Stromal cell of bone marrow (primary cell): ENCODE data around the gene ADCY4.
"Not testable (repeated sequence)": the region's sequence is repeated elsewhere in the genome, so short reads cannot be mapped to it uniquely, and the experiment has no call there.

ENCODE experiments used
- DNase-seq: peaks from one replicate; pipeline ENCODE4 v3.0.0-alpha.2; 2012; ENCODE audit warnings: low read depth

Gene ADCY4

DNA sequence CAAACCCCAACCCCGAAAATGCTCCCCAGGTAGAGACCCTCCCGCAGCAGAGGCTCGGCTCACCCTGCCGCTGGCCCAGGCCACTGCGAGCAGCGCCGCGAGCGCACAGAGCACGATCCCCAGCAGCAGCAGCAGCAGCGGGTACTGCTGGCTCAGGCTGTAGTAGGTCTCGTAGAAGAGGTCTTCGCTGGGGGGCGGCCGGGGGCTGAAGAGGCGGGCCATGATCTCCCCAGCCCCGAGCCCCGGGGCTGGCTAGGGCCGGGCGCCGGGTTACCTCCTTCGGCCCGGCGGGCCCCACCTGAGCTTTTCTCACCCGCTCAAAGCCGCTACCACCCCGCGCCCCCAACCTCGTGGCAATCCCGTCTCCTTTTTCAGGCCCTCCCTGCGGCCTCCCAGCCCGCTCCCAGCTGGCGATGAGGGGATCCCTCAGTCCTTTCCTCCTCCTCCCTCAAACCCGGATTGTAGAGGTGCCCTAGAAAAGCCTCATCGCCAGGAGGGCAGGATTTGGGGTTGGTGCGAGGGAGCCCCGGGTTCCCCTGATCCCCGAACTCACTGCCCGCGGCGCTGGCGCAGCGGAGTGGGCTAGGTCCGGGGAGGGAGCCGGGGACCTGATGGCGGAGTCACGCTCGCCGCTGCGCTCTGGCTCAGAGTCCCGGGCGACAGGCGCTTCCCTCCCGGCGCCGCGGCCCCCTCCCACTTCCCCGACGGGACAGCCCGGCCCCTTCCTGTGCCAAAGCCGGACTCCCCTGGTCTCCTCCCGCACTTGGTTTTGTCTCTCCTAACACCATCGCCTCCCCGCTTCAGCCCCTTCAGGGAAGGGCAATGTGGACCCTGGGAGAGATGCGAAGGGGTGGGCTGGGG lies at the start of gene ADCY4:
ADCY4 (minus strand) TSS at position 641 of the 861 bp plus-strand sequence; CDS start at position 222, 419 bp downstream.
- DNase-seq: no peak

DNA sequence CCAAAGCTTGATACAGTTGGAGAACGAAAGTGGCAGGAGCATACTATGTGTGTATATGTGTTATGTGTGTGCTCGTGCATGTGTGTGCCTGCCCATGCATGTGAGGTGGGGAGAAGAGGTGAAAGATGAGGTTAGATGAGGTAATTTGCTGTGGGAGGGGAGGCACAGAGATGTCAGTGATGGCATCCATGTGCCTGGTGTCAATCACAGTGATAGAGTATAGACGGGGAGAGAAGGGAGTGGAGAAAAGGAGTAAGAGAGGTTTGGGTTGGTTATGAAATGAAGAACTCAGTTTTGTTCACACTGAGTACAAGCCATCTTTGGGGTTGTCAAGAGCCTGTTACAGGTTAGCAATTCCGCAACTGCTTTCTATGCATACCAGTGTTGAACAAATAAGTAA lies 49.3 kb upstream of the ADCY4 start:
- DNase-seq: no peak

DNA sequence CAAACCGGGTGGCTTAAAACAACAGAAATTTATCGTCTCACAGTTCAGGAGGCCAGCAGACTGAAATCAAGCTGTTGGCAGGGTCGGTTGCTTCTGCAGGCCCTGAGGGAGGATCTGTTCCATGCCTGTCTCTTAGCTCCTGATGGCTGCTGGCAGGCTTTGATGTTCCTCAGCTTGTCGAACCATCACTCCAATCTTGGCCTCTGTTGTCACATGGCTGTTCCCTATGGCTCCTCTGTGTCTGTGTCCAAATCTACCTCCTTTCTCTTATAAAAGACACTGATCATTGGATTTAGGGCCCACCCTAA lies 47.1 kb upstream of the ADCY4 start:
- no peak for DNase-seq

DNA sequence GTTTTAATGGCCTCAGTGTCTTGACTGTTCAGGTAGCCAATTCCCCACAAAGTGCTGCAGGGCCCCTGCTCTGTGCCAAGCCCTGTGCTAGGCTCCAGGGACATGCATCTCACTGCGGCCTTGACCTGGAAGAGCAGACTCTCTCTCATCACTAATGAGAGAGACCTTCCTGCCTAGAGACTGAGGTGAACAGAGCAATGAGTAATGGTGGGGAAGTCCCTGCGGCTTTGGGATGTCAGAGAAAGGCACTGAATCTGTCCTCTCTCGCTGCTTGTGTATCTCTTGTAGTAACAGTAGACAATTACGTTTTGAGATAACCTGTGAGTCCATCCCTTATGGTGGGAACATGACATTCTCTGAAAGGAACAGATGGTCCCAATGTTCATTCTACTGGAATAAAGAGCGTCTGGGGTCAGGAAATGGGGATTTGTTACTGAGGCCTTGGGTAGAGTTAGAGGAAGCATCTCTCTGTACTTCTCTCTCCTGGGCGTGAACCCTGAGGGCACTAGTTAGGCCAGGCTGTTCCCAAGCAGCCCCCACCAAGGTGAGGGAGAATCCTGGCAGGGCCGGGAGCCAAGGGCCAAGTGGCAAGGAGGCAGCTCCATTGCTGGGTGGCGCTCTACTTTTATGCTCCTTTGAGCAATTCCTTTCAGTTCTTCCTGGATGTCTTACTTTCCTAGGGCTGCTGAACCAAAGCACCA lies 46.6 kb upstream of the ADCY4 start:
- no peak for DNase-seq

DNA sequence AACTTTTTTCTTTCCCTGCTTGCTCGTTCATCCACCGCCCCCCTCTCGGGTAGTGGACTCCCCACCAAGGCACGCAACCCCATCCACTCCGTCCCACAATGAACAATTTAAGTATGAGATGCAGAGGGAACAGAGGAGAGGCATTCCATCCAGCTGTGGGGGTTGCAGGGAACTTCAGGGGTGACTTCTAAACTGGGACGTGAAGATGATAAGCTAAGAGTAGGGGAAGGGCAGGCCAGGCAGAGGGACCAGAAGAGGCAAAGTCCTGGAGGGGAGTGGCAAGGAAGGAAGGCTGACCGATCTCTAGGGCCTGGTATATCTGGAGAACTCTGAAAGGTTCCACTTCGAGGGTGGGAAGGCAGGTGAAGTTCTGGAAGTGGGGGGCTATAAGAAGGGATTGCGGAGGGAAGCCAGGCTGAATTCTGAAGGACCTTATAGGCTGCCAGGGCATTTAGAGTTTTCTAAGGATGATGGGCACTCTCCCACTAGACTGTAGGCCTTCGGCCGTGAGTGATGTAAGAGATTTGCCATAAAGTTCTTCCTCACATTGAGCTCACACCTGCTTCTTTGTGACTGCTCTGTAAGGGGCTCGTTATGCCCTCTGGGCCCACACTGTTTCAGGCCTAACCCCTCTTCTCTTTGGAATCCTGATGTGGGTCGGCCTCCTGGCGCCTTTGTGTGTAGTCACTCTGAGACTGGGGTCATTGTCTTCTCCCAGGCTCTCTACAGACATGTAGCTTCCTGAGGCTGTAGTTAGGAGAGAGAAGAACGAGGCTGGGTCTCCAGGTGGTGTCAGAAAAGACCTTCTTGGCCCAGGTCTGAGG lies 45.2 kb upstream of the ADCY4 start:
- DNase-seq: no peak

DNA sequence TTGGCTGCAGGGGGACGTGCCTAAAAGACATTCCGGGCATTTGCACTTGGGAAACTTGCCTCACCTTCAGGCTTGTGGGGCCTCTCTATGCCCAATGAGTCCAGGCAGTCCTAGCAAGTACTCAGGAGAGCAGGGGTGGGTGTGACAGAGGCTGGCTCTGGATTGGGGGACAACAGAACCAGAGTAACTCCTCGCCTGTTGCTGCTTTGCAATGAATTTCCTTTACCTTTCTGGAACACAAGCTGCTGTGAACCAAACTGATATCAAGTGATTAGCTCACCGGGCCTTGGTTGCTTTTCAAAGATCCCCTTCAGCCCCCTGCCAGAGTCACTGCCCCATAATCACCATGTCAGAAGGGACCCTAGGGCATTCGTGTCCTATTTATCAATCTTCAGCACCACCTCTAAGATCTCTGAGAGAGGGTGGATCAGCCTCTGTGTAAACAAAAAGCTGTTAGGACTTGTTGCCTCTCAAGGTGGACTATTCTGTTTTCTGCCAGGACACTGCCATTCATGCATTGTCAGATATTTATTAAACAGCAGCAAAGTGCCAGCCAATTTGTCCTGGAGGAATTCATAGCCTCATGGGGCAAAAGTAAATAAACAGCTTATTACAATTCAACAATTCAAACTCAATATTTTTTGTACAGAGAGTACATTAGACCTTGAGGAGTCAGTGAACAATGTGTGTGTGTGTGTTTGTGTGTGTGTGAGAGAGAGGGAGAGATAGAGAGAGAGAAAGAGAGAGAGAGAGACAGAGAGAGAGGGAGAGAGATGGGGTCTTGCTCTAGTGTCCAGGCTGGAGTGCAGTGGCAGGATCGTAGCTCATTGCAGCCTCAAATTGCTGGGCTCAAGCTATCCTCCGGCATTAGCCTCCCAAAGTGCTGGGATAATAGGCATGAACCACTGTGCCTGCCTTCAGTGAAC lies 44.4 kb upstream of the ADCY4 start:
- DNase-seq: no peak

DNA sequence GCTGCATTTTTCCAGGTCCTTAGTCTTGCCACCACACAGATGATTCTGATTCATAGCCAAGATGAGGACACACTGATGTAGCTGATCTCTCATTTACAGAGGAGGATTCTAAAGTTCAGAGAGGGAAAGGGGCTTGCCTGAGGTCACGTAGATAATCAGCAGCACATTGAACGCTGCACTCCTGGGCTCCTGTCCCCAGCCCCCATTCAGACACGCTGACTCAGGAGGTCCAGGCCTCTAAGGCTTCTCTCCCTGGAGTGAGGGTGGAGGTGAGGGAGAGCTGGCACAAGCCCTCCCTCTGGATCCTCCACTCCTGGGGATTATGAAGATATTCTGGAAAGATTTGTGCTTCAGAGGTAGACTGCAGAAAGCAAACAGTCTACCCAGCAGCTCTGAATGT lies 43.5 kb upstream of the ADCY4 start:
- DNase-seq: no peak

DNA sequence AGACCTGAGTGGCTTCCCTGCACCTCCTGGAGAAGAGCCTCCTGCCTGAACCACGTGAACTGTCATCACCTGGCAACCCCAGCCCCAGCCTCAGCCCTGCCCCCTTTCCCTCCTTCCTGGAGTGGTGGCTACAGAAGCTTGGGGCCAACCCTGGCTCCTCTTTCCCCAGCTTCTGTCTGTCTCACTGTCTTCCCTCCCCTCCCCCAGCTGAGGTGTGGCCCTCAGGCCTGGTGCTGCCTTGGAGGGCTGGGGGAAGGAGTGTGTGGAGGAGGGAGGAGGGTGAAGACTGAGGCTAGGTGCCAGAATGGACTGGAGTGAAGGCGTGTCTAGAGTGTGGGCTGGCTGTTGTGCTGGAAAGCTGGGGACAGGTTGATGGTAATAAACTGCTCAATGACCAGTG lies 42.8 kb upstream of the ADCY4 start:
- DNase-seq: no peak

DNA sequence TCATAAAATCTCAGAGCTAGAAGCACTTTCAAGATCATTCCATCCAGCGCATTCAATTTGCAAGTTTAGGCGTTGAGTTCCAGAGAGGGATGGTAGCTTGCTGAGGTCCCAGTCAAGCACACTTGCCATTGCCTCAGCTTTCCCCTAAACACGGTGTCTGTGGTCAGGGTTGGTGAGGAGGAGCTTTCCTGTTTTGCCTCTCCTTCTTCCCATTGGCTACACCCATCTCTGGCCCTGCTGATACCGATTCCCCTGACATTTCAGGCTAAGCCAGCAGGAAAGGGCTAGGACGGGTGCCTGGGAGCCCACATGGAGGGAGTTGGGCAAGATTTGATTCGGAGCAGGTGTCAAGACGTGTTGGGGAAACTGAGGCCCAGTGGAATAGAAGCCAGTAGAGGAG lies 42.3 kb upstream of the ADCY4 start:
- DNase-seq: no peak

DNA sequence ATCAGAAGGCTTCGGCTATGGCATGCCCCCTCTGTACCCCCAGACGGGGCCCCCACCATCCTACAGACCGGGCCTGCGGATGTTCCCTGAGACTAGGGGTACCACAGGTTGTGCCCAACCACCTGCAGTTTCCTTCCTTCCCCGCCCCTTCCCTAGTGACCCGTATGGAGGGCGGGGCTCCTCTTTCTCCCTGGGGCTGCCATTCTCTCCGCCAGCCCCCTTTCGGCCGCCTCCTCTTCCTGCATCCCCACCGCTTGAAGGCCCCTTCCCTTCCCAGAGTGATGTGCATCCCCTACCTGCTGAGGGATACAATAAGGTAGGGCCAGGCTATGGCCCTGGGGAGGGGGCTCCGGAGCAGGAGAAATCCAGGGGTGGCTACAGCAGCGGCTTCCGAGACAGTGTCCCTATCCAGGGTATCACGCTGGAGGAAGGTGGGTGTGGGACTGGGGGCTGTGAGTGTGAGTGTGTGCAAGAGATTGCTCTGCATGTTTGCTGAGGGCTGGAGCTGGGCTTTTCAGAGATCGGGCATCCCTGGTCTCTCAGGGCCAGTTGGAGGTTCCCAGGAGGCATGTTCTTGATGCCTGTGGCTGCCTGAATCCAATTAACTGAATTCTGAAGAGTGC lies 41.7 kb upstream of the ADCY4 start:
- DNase-seq: no peak

DNA sequence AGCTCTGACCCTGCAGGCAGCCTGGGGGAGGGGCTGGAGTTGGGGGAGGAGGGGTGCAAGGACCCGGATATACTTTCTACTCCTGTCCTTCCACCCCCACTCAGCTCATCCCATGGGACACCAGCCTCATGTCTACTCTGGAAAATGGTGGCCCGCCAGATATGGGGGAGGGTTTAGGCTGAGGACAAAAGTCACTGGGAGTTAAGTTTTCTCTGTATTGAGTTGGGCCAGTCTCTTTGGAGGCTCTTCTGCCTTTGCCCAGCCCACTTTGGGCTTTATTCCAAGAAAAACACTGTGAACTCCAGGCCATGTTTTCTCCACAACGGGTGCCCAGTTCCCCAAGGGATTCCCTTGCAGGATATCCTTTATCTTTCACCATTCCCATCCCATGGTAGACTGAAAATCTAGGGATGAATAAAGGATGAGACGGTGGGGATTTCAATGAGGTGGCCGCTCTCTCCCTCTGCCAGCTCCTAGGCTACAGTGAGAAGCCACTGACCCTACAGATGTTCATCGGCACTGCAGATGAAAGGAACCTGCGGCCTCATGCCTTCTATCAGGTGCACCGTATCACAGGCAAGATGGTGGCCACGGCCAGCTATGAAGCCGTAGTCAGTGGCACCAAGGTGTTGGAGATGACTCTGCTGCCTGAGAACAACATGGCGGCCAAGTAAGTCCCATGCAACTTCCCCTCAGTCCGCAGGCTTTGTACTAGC lies 38.0 kb upstream of the ADCY4 start:
- no peak for DNase-seq

DNA sequence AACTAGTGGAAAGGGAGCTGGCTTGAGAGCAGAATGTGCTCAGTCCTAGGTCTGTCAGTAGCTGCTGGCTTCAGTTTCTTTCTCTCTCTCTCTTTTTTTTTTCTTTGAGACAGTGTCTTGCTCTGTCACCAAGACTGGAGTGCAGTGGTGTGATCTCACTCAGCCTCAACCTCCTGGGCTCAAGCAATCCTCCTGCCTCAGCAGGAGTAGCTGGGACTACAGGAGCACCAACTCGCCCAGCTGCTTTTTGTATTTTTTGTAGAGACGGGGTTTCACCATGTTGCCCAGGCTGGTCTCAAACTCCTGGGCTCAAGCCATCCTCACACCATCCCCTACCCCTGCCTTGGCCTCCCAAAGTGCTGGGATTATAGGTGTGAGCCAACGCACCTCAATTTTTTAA lies 36.7 kb upstream of the ADCY4 start:
- not testable (repeated sequence) for DNase-seq

DNA sequence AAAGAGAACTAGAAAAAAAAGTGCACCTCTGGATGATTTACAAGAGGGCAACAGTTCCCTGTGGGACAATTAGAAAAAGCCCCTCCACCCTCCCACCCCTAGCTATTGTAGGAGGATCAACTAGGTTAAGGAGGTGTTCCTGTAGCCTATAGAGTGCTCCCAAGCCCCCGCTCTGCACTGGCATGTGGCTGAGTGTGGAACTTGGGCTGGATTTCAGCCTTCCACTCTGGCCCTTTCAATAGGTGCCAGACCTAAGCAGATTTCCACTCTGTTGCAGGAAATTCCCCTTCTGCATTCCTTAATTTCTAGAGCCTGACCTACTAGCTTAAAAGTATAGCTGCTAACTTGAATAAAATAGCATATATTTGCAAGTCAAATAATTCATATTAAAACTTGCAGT lies 35.9 kb upstream of the ADCY4 start:
- no peak for DNase-seq

DNA sequence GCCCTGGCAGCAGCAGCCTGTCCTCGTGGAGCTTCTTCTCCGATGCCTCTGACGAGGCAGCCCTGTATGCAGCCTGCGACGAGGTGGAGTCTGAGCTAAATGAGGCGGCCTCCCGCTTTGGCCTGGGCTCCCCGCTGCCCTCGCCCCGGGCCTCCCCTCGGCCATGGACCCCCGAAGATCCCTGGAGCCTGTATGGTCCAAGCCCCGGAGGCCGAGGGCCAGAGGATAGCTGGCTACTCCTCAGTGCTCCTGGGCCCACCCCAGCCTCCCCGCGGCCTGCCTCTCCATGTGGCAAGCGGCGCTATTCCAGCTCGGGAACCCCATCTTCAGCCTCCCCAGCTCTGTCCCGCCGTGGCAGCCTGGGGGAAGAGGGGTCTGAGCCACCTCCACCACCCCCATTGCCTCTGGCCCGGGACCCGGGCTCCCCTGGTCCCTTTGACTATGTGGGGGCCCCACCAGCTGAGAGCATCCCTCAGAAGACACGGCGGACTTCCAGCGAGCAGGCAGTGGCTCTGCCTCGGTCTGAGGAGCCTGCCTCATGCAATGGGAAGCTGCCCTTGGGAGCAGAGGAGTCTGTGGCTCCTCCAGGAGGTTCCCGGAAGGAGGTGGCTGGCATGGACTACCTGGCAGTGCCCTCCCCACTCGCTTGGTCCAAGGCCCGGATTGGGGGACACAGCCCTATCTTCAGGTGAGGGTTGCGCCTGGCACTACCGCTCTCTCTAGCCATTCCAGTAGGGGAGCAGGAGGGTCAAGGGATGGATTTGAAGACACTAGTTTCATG lies 35.2 kb upstream of the ADCY4 start:
- DNase-seq: no peak

DNA sequence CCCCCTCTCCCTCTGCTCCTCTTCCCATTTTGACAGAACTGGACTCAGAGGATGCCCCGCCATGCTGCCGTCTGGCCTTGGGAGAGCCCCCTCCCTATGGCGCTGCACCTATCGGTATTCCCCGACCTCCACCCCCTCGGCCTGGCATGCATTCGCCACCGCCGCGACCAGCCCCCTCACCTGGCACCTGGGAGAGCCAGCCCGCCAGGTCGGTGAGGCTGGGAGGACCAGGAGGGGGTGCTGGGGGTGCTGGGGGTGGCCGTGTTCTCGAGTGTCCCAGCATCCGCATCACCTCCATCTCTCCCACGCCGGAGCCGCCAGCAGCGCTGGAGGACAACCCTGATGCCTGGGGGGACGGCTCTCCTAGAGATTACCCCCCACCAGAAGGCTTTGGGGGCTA lies 34.6 kb upstream of the ADCY4 start:
- DNase-seq: no peak

DNA sequence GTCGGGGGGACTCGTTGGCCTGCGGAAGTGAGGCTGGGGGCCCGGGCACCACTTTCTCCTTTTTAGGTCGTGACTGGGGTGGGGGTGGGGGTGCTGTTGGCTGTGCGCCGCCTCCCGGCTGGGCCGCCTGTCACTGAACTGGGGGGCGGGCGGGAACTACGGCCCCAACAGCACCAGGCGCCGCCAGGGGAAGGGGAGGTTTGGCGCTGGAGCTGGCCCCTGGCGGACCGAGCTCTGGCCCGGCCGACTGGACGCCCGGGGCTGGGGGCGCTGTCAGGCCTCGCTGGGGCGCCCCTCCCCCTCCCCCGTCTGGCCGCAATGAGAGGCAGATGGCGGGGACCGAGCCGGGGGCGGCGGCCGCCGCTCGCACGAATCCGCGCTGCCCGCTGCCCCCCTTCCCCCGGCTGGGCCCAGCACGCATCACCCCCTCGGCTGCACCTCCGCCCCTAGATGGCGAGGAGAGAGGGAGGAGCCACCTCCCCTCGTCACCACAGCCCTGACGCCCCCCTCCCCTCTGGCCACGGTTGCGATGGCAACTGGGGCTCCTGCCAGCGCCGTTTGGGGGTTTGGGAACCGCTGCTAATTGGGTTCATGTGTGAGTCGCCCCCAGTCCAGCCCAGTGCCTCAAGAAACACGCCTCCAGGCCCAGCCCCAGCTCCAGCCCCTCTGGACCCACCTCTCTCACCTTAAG lies 33.8 kb upstream of the ADCY4 start:
- peak; percentile 75 for DNase-seq

DNA sequence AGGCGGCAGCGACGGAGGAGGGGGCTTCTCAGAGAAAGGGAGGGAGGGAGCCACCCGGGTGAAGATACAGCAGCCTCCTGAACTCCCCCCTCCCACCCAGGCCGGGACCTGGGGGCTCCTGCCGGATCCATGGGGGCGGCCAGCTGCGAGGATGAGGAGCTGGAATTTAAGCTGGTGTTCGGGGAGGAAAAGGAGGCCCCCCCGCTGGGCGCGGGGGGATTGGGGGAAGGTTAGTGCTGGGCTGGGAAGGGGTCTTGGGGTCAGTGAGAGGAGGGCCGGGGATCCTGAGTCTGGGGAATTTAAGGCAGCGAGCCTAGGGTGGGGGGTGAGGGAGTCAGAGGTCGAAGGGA lies 33.3 kb upstream of the ADCY4 start:
- no peak for DNase-seq

DNA sequence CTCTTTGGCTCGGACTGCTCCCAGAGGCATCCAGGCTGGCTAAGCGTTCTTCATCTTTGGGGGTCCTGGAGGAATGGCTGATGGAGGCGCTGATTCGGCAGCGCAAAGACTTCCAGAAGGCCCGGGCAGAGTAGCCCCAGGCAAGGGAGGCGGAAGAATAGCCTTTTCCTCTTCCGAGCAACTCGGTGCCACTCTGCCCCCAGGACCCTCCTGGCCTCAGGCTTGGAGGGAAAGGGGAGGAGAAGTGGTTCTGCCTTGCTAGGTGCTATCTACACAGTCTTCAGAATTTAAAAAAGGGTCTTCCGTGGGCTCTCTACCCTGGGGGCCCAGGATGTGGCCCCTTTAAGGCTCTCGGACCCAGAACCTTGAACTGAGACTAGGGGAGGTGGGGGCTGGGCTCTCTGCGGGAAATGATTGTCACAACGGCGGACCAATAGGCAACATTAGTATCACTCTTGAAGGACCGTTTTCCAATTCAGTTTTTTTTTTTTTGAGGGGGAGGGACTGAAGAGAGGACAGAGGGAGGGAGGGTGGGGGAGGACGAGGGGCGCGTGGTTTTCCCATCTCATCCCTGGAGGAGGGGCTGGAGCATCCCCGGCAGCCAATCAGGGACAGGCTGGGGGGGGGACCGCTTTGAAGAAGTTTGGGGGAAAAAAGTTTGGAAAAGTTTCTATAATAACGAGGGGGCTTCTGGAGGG lies 32.8 kb upstream of the ADCY4 start, which contains the start of gene NFATC4:
NFATC4 (plus strand) TSS at position 671 of the 698 bp plus-strand sequence. CDS start 157 bp downstream, outside the sequence.
- DNase-seq: peak; percentile 97
